Fibroblast of skin of scalp (primary cell): ENCODE measurements around the gene FBF1.

Source experiments
- DNase-seq: peaks from one replicate; pipeline ENCODE4 v3.0.0-alpha.2; 2013

FBF1 gene

GRCh38 chr17:75950855-75951554 lies 10.2 kb upstream of the FBF1 start:
- peak; percentile 45 for DNase-seq

- no peak for DNase-seq
These were observed 9.6 kb upstream of the FBF1 start for GRCh38 chr17:75950421-75950820.

GRCh38 chr17:75945211-75945610 lies 4.4 kb upstream of the FBF1 start:
- no peak for DNase-seq

GRCh38 chr17:75943491-75943890 lies 2.6 kb upstream of the FBF1 start:
- DNase-seq = no peak

- no peak for DNase-seq
These were observed 1.6 kb upstream of the FBF1 start for GRCh38 chr17:75942473-75942872.

- no peak for DNase-seq
These were observed 589 bp upstream of the FBF1 start for GRCh38 chr17:75941442-75941819.

- no peak for DNase-seq
These were observed 3.2 kb downstream of the FBF1 start for GRCh38 chr17:75937652-75938051.

- DNase-seq = peak; percentile 15
These were observed 7.0 kb downstream of the FBF1 start for GRCh38 chr17:75933808-75934207.

- no peak for DNase-seq
These were observed 8.0 kb downstream of the FBF1 start for GRCh38 chr17:75932852-75933251.

- no peak for DNase-seq
These were observed 9.8 kb downstream of the FBF1 start for GRCh38 chr17:75931062-75931461.

GRCh38 chr17:75927286-75927922 lies 13.4 kb downstream of the FBF1 start:
- no peak for DNase-seq

GRCh38 chr17:75926456-75926855 lies 14.4 kb downstream of the FBF1 start:
- DNase-seq = no peak

GRCh38 chr17:75925912-75926311 lies 14.9 kb downstream of the FBF1 start:
- no peak for DNase-seq

- DNase-seq = no peak
These were observed 15.7 kb downstream of the FBF1 start for GRCh38 chr17:75925103-75925502.

- no peak for DNase-seq
These were observed 17.6 kb downstream of the FBF1 start for GRCh38 chr17:75922963-75923874.

GRCh38 chr17:75922173-75922961 lies 18.5 kb downstream of the FBF1 start:
- no peak for DNase-seq

GRCh38 chr17:75921596-75921995 lies 19.2 kb downstream of the FBF1 start:
- no peak for DNase-seq

- no peak for DNase-seq
These were observed 20.7 kb downstream of the FBF1 start for GRCh38 chr17:75920045-75920560.

- DNase-seq = no peak
These were observed 21.2 kb downstream of the FBF1 start for GRCh38 chr17:75919611-75920010.

- no peak for DNase-seq
These were observed 22.9 kb downstream of the FBF1 start for GRCh38 chr17:75917917-75918445.

- no peak for DNase-seq
These were observed 23.5 kb downstream of the FBF1 start for GRCh38 chr17:75917141-75917916.
